Lung (tissue), 12 donors: ENCODE measurements around the gene GMEB2. TPM values are rescaled to one million over a fixed set of nuclear protein-coding genes. Genes with fewer than 3 reads are reported as not detected.

Source experiments
- ATAC-seq: fragments of 200-7000 bp; cut with Tn5 transposase; one replicate; pipeline ENCODE4 v1.9.1; 2020; ENCODE audit warnings: moderate number of reproducible peaks; ENCODE audit not compliant: insufficient read depth, low FRiP score
- DNase-seq, 3 donors: peaks; one replicate each; pipeline ENCODE4 v3.0.0-alpha.2; 2013 to 2017
- H3K27ac ChIP-seq, 2 donors: one replicate each; pipeline ENCODE4 v1.5.1; 2013; ENCODE audit warnings: mild to moderate bottlenecking in 2 of 2, moderate library complexity in 2 of 2, control low read depth in 1 of 2, inconsistent platforms in 1 of 2, low read depth in 1 of 2, low read length in 1 of 2
- H3K27me3 ChIP-seq, 3 donors: one replicate each; pipeline ENCODE4 v1.5.1; 2013; ENCODE audit warnings: low read length in 2 of 3; ENCODE audit not compliant: control insufficient read depth in 3 of 3, insufficient read depth in 3 of 3
- H3K36me3 ChIP-seq, 4 donors: one replicate each; pipeline ENCODE4 v1.5.1; 2013; ENCODE audit warnings: low read length in 4 of 4, mild to moderate bottlenecking in 1 of 4, moderate library complexity in 1 of 4; ENCODE audit not compliant: control insufficient read depth in 4 of 4, insufficient read depth in 4 of 4
- H3K4me1 ChIP-seq, 5 donors: one replicate each; pipeline ENCODE4 v1.5.1; 2013; ENCODE audit warnings: low read length in 5 of 5, mild to moderate bottlenecking in 2 of 5, moderate library complexity in 1 of 5; ENCODE audit not compliant: control insufficient read depth in 5 of 5, insufficient read depth in 5 of 5
- H3K4me3 ChIP-seq: one replicate; pipeline ENCODE4 v1.5.1; 2013; ENCODE audit warnings: mild to moderate bottlenecking, control low read depth, moderate library complexity
- H3K9ac ChIP-seq, 2 donors: one replicate each; pipeline ENCODE4 v1.5.1; 2013; ENCODE audit warnings: low read length in 2 of 2, control low read depth in 1 of 2; ENCODE audit not compliant: insufficient read depth in 1 of 2
- H3K9me3 ChIP-seq, 4 donors: one replicate each; pipeline ENCODE4 v1.5.1; 2013; ENCODE audit warnings: low read length in 3 of 4, mild to moderate bottlenecking in 1 of 4, moderate library complexity in 1 of 4; ENCODE audit not compliant: control insufficient read depth in 4 of 4, insufficient read depth in 3 of 4
- WGBS, 2 donors: extraction: QIAGEN DNeasy Blood & Tissue Kit; methylation state at CpG; one replicate each; pipeline ENCODE4 v1.1.7; 2013; 5-methylcytosine and 5-hydroxymethylcytosine counted together
- polyA plus RNA-seq, 2 donors: library from polyadenylated mRNA; stranded (reverse); fragments of 200-250 nt; gene quantifications; one replicate each; pipeline ENCODE4 v1.2.1, GENCODE V29; 2013
- total RNA-seq, 2 donors: library from RNA; depleted of rRNA in 1 of 2; stranded (reverse); fragments of >200 nt in 1 of 2; gene quantifications; one replicate each; pipeline ENCODE4 v1.2.1, GENCODE V29; 2014 to 2021
- TF ChIP-seq, protein P1 (sequence below): IDR thresholded peaks from 2 replicates; pipeline ENCODE4 v1.5.1; 2012; ENCODE audit warnings: mild to moderate bottlenecking; ENCODE audit errors: control extremely low read depth, extremely low read depth
- donor health status: control.
- donor health status: control.
- donor health status: Bipolar disorder and iron deficiency.
- donor health status: healthy.
- donor health status: DM: yes; HTN: yes; CAD: no.

GMEB2 gene
- total and polyA plus RNA-seq, 4 donors: 7.6 to 12.9 (median 10.3) TPM

DNA sequence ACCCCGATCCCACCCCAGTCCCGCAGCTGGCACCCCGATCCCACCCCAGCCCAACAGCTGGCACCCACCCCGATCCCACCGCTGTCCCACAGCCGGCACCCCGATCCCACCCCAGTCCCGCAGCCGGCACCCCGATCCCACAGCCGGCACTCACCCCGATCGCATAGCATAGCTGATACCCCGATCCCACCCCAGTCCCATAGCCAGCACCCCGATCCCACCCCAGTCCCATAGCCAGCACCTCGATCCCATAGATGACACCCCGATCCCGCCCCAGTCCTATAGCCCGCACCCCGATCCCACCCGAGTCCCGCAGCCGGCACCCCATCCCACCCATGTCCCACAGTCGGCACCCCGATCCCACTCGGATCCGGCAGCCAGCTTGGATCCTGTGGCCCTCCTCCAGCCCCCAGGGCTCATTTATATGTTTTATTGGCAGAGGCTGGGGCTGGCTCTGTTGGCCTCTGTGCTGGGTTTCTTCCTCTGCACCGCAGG is 897 bp upstream of the GMEB2 start:
- no peak overlapping the region for H3K9ac ChIP-seq
- no peaks in the 10 kb centered on the region for H3K36me3 ChIP-seq
- H3K9me3 ChIP-seq: no peaks in the 10 kb centered on the region
- TF ChIP-seq, protein P1, sequence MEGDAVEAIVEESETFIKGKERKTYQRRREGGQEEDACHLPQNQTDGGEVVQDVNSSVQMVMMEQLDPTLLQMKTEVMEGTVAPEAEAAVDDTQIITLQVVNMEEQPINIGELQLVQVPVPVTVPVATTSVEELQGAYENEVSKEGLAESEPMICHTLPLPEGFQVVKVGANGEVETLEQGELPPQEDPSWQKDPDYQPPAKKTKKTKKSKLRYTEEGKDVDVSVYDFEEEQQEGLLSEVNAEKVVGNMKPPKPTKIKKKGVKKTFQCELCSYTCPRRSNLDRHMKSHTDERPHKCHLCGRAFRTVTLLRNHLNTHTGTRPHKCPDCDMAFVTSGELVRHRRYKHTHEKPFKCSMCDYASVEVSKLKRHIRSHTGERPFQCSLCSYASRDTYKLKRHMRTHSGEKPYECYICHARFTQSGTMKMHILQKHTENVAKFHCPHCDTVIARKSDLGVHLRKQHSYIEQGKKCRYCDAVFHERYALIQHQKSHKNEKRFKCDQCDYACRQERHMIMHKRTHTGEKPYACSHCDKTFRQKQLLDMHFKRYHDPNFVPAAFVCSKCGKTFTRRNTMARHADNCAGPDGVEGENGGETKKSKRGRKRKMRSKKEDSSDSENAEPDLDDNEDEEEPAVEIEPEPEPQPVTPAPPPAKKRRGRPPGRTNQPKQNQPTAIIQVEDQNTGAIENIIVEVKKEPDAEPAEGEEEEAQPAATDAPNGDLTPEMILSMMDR: no peak
- peaks cover 0 to 18% (median 2%) of the 10 kb centered on the region in 5 donors for H3K4me1 ChIP-seq
- no peaks in the 10 kb centered on the region for H3K27me3 ChIP-seq
- peak overlapping the region; percentile 97 to 100 for H3K27ac ChIP-seq
- H3K4me3 ChIP-seq: peak overlapping the region; percentile 95
- no peak for DNase-seq
- WGBS, 2 donors: 8 to 18% methylated on average over 21 to 28 of the region's 28 CpGs
- no peak for ATAC-seq

DNA sequence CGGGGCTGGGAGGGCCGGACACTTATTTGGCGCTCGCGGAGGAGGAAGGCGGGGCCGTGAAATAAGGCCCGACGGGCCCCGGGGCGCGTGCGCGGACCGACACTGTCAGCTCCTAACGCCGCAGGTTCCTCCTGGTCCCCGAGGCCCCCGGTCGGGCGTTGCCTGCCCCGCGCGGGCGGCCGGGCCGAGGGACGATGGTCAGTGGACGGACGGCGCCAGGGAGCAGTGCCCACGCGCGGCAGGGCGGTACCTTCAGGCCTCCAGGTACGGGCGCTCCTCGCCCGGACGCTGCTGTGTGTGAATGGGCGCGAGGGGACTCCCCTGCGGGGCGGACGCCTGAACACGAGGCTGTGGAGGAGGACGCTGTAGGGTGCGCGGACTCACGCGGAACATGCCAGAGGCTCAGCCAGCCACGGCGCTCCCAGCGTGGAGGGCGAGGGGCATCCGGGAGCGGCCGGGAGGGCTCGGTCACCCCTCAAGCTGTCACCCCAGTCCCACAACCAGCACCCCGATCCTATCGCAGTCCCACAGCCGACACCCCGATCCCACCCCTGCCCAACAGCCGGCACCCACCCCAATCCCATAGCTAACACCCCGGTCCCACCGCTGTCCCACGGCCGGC is 339 bp upstream of the GMEB2 start:
- Histone ChIP-seq H3K36me3 (no peaks in the 10 kb centered on the region), H3K4me3 (peak overlapping the region; percentile 95), H3K9ac (peak overlapping the region; percentile 71 to 91), H3K27me3 (no peaks in the 10 kb centered on the region), H3K9me3 (no peaks in the 10 kb centered on the region), H3K27ac (peak overlapping the region; percentile 97 to 100), H3K4me1 (peaks cover 0 to 18% (median 2%) of the 10 kb centered on the region in 5 donors)
- WGBS, 2 donors: 0% methylated on average over 56 to 68 of the region's 68 CpGs
- ATAC-seq (peak; percentile 92), DNase-seq (peak; percentile 95 to 97 (median 95))
- TF ChIP-seq, protein P1: no peak

DNA sequence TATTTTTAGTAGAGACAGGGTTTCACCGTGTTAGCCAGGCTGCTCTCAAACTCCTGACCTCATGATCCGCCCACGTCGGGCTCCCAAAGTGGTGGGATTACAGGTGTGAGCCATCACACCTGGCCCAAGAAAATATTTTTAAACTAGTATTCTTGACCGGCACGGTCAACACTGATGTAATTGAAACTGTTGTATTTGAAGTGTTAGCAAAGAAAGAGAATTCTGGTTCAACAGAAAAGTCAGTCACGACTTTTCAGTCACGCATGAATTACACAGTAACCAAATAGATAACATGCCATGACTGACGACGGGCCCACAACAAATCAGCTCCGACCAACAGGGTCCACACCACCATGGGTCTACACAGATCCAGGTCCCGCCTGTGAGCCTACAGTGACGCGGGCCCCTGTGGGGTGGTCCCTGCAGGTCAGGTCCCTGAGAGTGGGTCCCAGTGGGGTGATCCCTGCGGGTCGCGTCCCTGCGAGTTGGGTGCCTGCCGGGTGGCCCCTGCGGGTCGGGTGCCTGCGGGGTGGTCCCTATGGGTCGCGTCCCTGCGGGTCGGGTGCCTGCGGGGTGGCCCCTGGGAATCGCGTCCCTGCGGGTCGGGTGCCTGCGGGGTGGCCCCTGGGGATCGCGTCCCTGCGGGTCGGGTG is 1.0 kb downstream of the GMEB2 start:
- Histone ChIP-seq H3K27ac (peak overlapping the region; percentile 99 to 100), H3K4me3 (peak overlapping the region; percentile 97), H3K4me1 (peaks cover 0 to 18% (median 2%) of the 10 kb centered on the region in 5 donors), H3K36me3 (no peaks in the 10 kb centered on the region), H3K9ac (peak overlapping the region; percentile 63 to 79), H3K27me3 (no peaks in the 10 kb centered on the region), H3K9me3 (no peaks in the 10 kb centered on the region)
- DNase-seq (peak; percentile 58 to 60 (median 59)), ATAC-seq (no peak)
- WGBS, 2 donors: 13 to 26% methylated on average over 24 to 36 of the region's 36 CpGs
- TF ChIP-seq, protein P1: no peak
